GM12878 (cell line): Measurements from ENCODE around the gene ERCC2. TPM values are rescaled to one million over a fixed set of nuclear protein-coding genes. Genes with fewer than 3 reads are reported as not detected.

ENCODE experiments used
- ATAC-seq: fragments of 200-7000 bp; cut with Tn5 transposase; 3 replicates; pipeline ENCODE4 v1.9.1; 2020; ENCODE audit warnings: mild to moderate bottlenecking, moderate library complexity
- BruUV-seq: library from RNA; stranded (reverse); fragments of 400-500 nt; replicated peaks from 2 replicates; lab custom pipeline; 2021; lab: Mats Ljungman, UMichigan
- CTCF ChIA-PET: fragments of 300-600 bp; sonication (Branson Sonifier 250); formaldehyde crosslinking; extraction: SDS; loops from one replicate; lab custom pipeline; 2021; ENCODE audit warnings: inconsistent platforms; lab: Yijun Ruan, JAX
- POLR2A ChIA-PET: fragments of 350-600 bp; formaldehyde crosslinking; extraction: SDS; loops from one replicate; lab custom pipeline; 2021; ENCODE audit warnings: inconsistent platforms; lab: Charles Lee
- RAD21 ChIA-PET: fragments of 300-600 bp; sonication (Branson Sonifier 250); formaldehyde crosslinking; loops from one replicate; lab custom pipeline; 2023; ENCODE audit warnings: antibody characterized with exemption; ENCODE audit not compliant: unreplicated experiment; lab: Charles Lee
- SMC1A ChIA-PET: fragments of 300-600 bp; sonication (Branson Sonifier 250); formaldehyde crosslinking; loops from one replicate; lab custom pipeline; 2023; ENCODE audit not compliant: unreplicated experiment, uncharacterized antibody; lab: Charles Lee
- DNase-seq: peaks from one replicate; pipeline ENCODE4 v3.0.0-alpha.2; 2011; ENCODE audit warnings: low read depth, low spot score
- FAIRE-seq: peaks from 3 replicates; lab custom pipeline; 2011; peaks lifted over from hg19 to GRCh38; lab: Jason Lieb, UNC
- H2AFZ ChIP-seq: 2 replicates; pipeline ENCODE4 v1.6.0; 2011; ENCODE audit warnings: low read depth, low read length, control low read depth; ENCODE audit not compliant: control insufficient read depth
- H3K27ac ChIP-seq: 2 replicates; pipeline ENCODE4 v1.5.1; 2011; ENCODE audit warnings: control low read depth; ENCODE audit not compliant: control insufficient read depth, insufficient read depth
- H3K27me3 ChIP-seq, 2 experiments: replicated peaks in 1 of 2; 2 replicates each; pipeline versions ENCODE4 v1.6.0 to v1.6.1; 2011; ENCODE audit warnings: low read length in 1 of 2; ENCODE audit not compliant: control insufficient read depth in 2 of 2, insufficient read depth in 2 of 2
- H3K36me3 ChIP-seq, 2 experiments: 2 replicates each; pipeline ENCODE4 v1.5.1; 2011; ENCODE audit warnings: low read length in 1 of 2; ENCODE audit not compliant: control insufficient read depth in 2 of 2, insufficient read depth in 2 of 2
- H3K4me1 ChIP-seq: 2 replicates; pipeline ENCODE4 v1.6.1; 2011; ENCODE audit warnings: mild to moderate bottlenecking, low read length, moderate library complexity, mixed read lengths; ENCODE audit not compliant: control insufficient read depth, insufficient read depth
- H3K4me2 ChIP-seq: 2 replicates; pipeline ENCODE4 v1.6.0; 2011; ENCODE audit warnings: control low read depth; ENCODE audit not compliant: control insufficient read depth, insufficient read depth
- H3K4me3 ChIP-seq: fragments of 200-600 bp; sonication (generic); 2 replicates; pipeline ENCODE4 v1.5.1; 2016
- H3K79me2 ChIP-seq: 2 replicates; pipeline ENCODE4 v1.6.0; 2011; ENCODE audit warnings: low read length; ENCODE audit not compliant: control insufficient read depth, insufficient read depth
- H3K9ac ChIP-seq: 2 replicates; pipeline ENCODE4 v1.8.0; 2011; ENCODE audit warnings: low read length, control low read depth, mixed read lengths; ENCODE audit not compliant: control insufficient read depth, insufficient read depth
- H3K9me3 ChIP-seq: replicated peaks from 3 replicates; pipeline ENCODE4 v1.5.1; 2011; ENCODE audit warnings: mild to moderate bottlenecking, low read length; ENCODE audit not compliant: control insufficient read depth, insufficient read depth
- H4K20me1 ChIP-seq: 2 replicates; pipeline ENCODE4 v1.6.0; 2011; ENCODE audit not compliant: control insufficient read depth, insufficient read depth
- EED ChIP-seq: sonication (generic); IDR thresholded peaks from 2 replicates; pipeline ENCODE4 v1.6.1; 2016; ENCODE audit warnings: antibody characterized with exemption, low read depth
- MTA2 ChIP-seq: fragments of 450-650 bp; IDR thresholded peaks from 2 replicates; pipeline ENCODE4 v1.6.1; 2016; ENCODE audit warnings: low read depth, mild to moderate bottlenecking, moderate library complexity
- MYC ChIP-seq: IDR thresholded peaks from 2 replicates; pipeline ENCODE4 v1.6.1; 2011; ENCODE audit warnings: mild to moderate bottlenecking, low read length, moderate library complexity, inconsistent platforms; ENCODE audit not compliant: insufficient read depth, insufficient replicate concordance, insufficient read length, severe bottlenecking
- RUNX3 ChIP-seq: IDR thresholded peaks from 2 replicates; pipeline ENCODE4 v1.6.1; 2012; ENCODE audit warnings: low read length, inconsistent platforms
- SP1 ChIP-seq: IDR thresholded peaks from one replicate; pipeline ENCODE4 v1.6.1; 2011; ENCODE audit warnings: low read depth, low read length
- SREBF1 ChIP-seq: IDR thresholded peaks from 2 replicates; pipeline ENCODE4 v1.6.1; 2012; ENCODE audit warnings: mild to moderate bottlenecking, low read length
- TAF1 ChIP-seq: IDR thresholded peaks from 2 replicates; pipeline ENCODE4 v1.6.1; 2011; ENCODE audit warnings: mild to moderate bottlenecking, low read depth, low read length, borderline replicate concordance
- ZNF274 ChIP-seq: IDR thresholded peaks from one replicate; pipeline ENCODE4 v1.8.0; 2011; ENCODE audit not compliant: insufficient read length, insufficient read depth
- WGBS: methylation state at CpG from one replicate; pipeline ENCODE4 v1.1.6; 2016; ENCODE audit warnings: low lambda C conversion rate; ENCODE audit not compliant: insufficient replicate concordance, insufficient coverage; ENCODE audit errors: missing lambda C conversion rate; 5-methylcytosine and 5-hydroxymethylcytosine counted together
- in situ Hi-C: fragments of 300-500 bp; cut with MboI; formaldehyde crosslinking; loops from 9 replicates; pipeline ENCODE4 v1.14.3; 2018; ENCODE audit warnings: mixed read lengths
- intact Hi-C: fragments of 100-400 bp; cut with micrococcal nuclease; formaldehyde crosslinking; loops from one replicate; pipeline ENCODE4 v1.14.2; 2022; ENCODE audit not compliant: unreplicated experiment
- polyA plus RNA-seq, 11 experiments: library from polyadenylated mRNA; depleted of rRNA in 4 of 11; unstranded in 6 of 11; stranded (reverse) in 5 of 11; fragments of >200 nt; fragmentation: Nextera tagmentation in 4 of 11; fragmentation: Illumina TruSeq in 1 of 11; extraction: Ambion mirVana in 4 of 11; extraction: Trizol in 1 of 11; gene quantifications; 1 replicate in 1 of 11; 2 replicates in 10 of 11; pipeline versions ENCODE4 v1.2.1 to v1.2.3, GENCODE V29; 2011 to 2016; ENCODE audit warnings: inconsistent platforms in 2 of 11, missing spikeins in 2 of 11, low read depth in 1 of 11
- total RNA-seq, 4 experiments: library from RNA; depleted of rRNA in 3 of 4; stranded (reverse); fragments of >200 nt in 3 of 4; fragmentation: Illumina TruSeq in 1 of 4; extraction: Trizol in 1 of 4; gene quantifications; 2 replicates each; pipeline versions ENCODE4 v1.2.1 to v1.2.3, GENCODE V29; 2013 to 2021

ERCC2 gene
- total and polyA plus RNA-seq, 10 of the 15 experiments (the other 5 are each of a cell fraction or from before 2014, with no cell fraction given): 1.3 to 40.1 (median 15.6) TPM

GRCh38 chr19:45418802-45419201, 48.4 kb upstream of the ERCC2 start:
- BruUV-seq: no TSS peak
- Histone ChIP-seq H3K36me3 (peaks cover 5 to 7% of the 10 kb centered on the region in 2 experiments), H3K27ac (peak overlapping the region; percentile 73), H3K79me2 (peaks cover 15% of the 10 kb centered on the region), H4K20me1 (no peaks in the 10 kb centered on the region), H3K9me3 (no peaks in the 10 kb centered on the region), H2AFZ (no peak overlapping the region), H3K9ac (peak overlapping the region; percentile 38), H3K4me2 (peak overlapping the region; percentile 86), H3K4me1 (peaks cover 30% of the 10 kb centered on the region), H3K27me3 (no peaks in the 10 kb centered on the region), H3K4me3 (peak overlapping the region; percentile 26; the same call in 1 of the 2 replicates)
- DNase-seq: no peak
- ATAC-seq: no peak
- ChIA-PET SMC1A (no interaction called here), RAD21 (interaction anchor here (1.0 to 1.5 kb wide), 2 partner anchors 14 to 222 kb away, joined by 3 to 7 read pairs; partner anchors contain the start of gene PPP1R13L), POLR2A (no interaction called here), CTCF (interaction anchor here (4.9 kb wide), 1 partner anchor 16 kb away, joined by 42 read pairs; the partner anchor contains the start of gene PPP1R13L)
- 31% methylated on average over 9 of the region's 9 CpGs for WGBS
- FAIRE-seq: no peak
- in situ Hi-C loops: no loop called here
- TF ChIP-seq TAF1 (no peak), MYC (no peak), SP1 (no peak), MTA2 (no peak), EED (0 out of 2 replicates have a peak, but pooled peaks have one; percentile 21), ZNF274 (no peak), SREBF1 (no peak), RUNX3 (peak; percentile 67)
- intact Hi-C loops: loop anchor here (1.0 kb wide), 1 partner anchor 14 kb away; the partner anchor contains the start of gene PPP1R13L
